Esophagus squamous epithelium (tissue), 5 donors: ENCODE results near the gene BMPR1B. TPM values are rescaled to one million over a fixed set of nuclear protein-coding genes. Genes with fewer than 3 reads are reported as not detected.

Experiments
- DNase-seq: peaks from one replicate; lab custom pipeline; 2025; lab: John Stamatoyannopoulos, UW
- H3K27ac ChIP-seq, 4 donors: fragments of 200-600 bp; sonication (generic); one replicate each; pipeline ENCODE4 v1.5.1; 2016 to 2019; ENCODE audit warnings: mild to moderate bottlenecking in 1 of 4
- H3K27me3 ChIP-seq, 4 donors: fragments of 200-600 bp; sonication (generic); 1 replicate in 3 of 4; 2 replicates in 1 of 4; pipeline versions ENCODE4 v1.5.1 to v1.6.0; 2017 to 2021; ENCODE audit warnings: antibody characterized with exemption in 1 of 4
- H3K36me3 ChIP-seq, 3 donors: fragments of 200-600 bp; sonication (generic); one replicate each; pipeline ENCODE4 v1.5.1; 2016 to 2019
- H3K4me1 ChIP-seq, 3 donors: fragments of 200-600 bp; sonication (generic); one replicate each; pipeline ENCODE4 v1.5.1; 2017 to 2019
- H3K4me3 ChIP-seq, 4 donors: fragments of 200-600 bp; sonication (generic); 1 replicate in 3 of 4; 2 replicates in 1 of 4; pipeline ENCODE4 v1.5.1; 2016 to 2019; ENCODE audit warnings: mild to moderate bottlenecking in 2 of 4, moderate library complexity in 1 of 4
- H3K9me3 ChIP-seq, 3 donors: fragments of 200-600 bp; sonication (generic); one replicate each; pipeline ENCODE4 v1.5.1; 2016 to 2019
- POLR2A ChIP-seq, 4 donors: fragments of 450-650 bp; IDR thresholded peaks; one replicate each; pipeline ENCODE4 v1.6.1; 2017; ENCODE audit warnings: antibody characterized with exemption in 4 of 4, mild to moderate bottlenecking in 4 of 4, moderate library complexity in 3 of 4
- WGBS, 2 donors: methylation state at CpG; one replicate each; pipeline ENCODE4 v1.1.5; 2018; 5-methylcytosine and 5-hydroxymethylcytosine counted together
- intact Hi-C: fragments of 100-400 bp; cut with DNase I; formaldehyde crosslinking; loops from one replicate; pipeline ENCODE4 v1.15.0; 2022
- total RNA-seq, 4 donors: library from RNA; depleted of rRNA; stranded (reverse); fragments of >200 nt; gene quantifications; one replicate each; pipeline ENCODE4 v1.1.0, GENCODE V29; 2016
- TF ChIP-seq, protein P1 (sequence below), 6 experiments: fragments of 450-650 bp in 4 of 6; fragments of 200-600 bp in 2 of 6; sonication (generic) in 2 of 6; IDR thresholded peaks; one replicate each; pipeline ENCODE4 v1.5.1; 2016 to 2019; ENCODE audit warnings: antibody characterized with exemption in 6 of 6, mild to moderate bottlenecking in 4 of 6, moderate library complexity in 4 of 6
- donor health status: DM: yes; HTN: yes; CAD: no.

The BMPR1B gene
- total RNA-seq, 4 donors from 2014 or later, result 0.09 to 0.66 (median 0.38) TPM; not detected in 1

DNA sequence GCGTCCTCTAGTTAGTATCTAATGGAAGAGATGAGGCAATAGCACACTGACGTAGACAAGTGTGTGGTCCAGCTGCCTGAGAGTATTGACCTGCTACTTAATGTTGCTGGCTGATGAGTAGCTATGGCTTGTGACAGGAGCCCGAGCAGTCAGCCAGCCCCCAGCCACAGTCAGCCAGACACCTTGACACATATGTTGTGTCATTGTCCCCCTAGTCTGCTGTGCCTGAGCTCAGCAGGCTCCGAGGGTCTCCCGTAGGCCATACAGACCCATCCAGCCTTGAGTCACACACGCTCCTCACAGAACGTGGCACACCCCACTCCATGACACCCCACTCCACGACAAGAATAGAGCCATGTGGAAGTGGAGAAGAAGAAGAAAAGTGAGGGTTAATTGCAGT is 428.9 kb downstream of the BMPR1B start:
- DNase-seq, result no peak
- Histone ChIP-seq H3K4me3 (no peak overlapping the region), H3K36me3 (no peaks in the 10 kb centered on the region), H3K9me3 (no peaks in the 10 kb centered on the region), H3K4me1 (no peaks in the 10 kb centered on the region), H3K27ac (no peak overlapping the region), H3K27me3 (no peaks in the 10 kb centered on the region)
- intact Hi-C loops, result no loop called here
- no peak for TF ChIP-seq POLR2A (IDR thresholded peaks at IDR 0.05)
- TF ChIP-seq, protein P1, sequence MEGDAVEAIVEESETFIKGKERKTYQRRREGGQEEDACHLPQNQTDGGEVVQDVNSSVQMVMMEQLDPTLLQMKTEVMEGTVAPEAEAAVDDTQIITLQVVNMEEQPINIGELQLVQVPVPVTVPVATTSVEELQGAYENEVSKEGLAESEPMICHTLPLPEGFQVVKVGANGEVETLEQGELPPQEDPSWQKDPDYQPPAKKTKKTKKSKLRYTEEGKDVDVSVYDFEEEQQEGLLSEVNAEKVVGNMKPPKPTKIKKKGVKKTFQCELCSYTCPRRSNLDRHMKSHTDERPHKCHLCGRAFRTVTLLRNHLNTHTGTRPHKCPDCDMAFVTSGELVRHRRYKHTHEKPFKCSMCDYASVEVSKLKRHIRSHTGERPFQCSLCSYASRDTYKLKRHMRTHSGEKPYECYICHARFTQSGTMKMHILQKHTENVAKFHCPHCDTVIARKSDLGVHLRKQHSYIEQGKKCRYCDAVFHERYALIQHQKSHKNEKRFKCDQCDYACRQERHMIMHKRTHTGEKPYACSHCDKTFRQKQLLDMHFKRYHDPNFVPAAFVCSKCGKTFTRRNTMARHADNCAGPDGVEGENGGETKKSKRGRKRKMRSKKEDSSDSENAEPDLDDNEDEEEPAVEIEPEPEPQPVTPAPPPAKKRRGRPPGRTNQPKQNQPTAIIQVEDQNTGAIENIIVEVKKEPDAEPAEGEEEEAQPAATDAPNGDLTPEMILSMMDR (IDR thresholded peaks at IDR 0.05), result no peak
- WGBS, 2 donors, result 78 to 84% methylated on average over 5 to 6 of the region's 8 CpGs

DNA sequence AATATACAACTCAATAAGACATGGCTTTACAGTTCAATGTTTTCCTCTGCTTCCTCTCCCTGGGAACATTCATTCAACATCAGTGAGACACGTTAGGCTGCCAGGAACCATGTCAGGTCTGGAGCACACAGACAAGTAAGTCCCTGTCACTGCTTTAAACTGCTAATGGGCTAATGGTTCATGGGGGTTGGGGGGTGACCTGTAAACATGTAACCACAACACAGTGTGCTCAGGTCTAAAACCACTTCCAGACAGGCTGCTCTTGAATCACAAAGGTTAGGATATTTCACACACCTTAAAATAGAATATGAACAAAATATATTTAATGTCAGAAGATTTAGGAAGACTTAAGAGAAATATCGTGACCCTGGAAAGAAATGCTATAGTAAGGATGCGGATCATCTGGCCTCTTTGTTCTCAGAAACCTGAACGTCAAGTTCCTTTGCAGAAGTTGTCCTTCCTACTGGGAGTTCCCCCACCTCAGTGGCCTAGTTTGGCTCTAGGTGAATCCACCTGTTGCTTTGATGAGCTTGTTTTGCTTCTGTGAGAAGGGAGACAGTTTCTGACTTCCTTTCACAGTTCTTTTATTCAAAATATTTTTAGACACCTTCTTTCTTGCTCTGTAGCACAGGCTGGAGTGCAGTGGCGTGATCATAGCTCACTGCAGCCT is 431.1 kb downstream of the BMPR1B start:
- Histone ChIP-seq H3K36me3 (no peaks in the 10 kb centered on the region), H3K4me3 (no peak overlapping the region), H3K4me1 (no peaks in the 10 kb centered on the region), H3K9me3 (no peaks in the 10 kb centered on the region), H3K27ac (no peak overlapping the region), H3K27me3 (no peaks in the 10 kb centered on the region)
- intact Hi-C loops, result no loop called here
- TF ChIP-seq, protein P1 (IDR thresholded peaks at IDR 0.05), result no peak
- no peak for TF ChIP-seq POLR2A (IDR thresholded peaks at IDR 0.05)
- DNase-seq, result no peak
- WGBS, 2 donors, result 27 to 51% methylated on average over 4 to 5 of the region's 5 CpGs

- Histone ChIP-seq H3K4me1 (no peaks in the 10 kb centered on the region), H3K9me3 (no peaks in the 10 kb centered on the region), H3K36me3 (no peaks in the 10 kb centered on the region), H3K4me3 (no peak overlapping the region), H3K27ac (no peak overlapping the region), H3K27me3 (no peaks in the 10 kb centered on the region)
- 29 to 46% methylated on average over 4 to 5 of the region's 9 CpGs for WGBS, 2 donors
- DNase-seq, result no peak
- TF ChIP-seq POLR2A (IDR thresholded peaks at IDR 0.05), result no peak
- TF ChIP-seq, protein P1 (IDR thresholded peaks at IDR 0.05), result no peak
- intact Hi-C loops, result no loop called here
Measured at GRCh38 chr4:95190751-95191436, 433.1 kb downstream of the BMPR1B start.

DNA sequence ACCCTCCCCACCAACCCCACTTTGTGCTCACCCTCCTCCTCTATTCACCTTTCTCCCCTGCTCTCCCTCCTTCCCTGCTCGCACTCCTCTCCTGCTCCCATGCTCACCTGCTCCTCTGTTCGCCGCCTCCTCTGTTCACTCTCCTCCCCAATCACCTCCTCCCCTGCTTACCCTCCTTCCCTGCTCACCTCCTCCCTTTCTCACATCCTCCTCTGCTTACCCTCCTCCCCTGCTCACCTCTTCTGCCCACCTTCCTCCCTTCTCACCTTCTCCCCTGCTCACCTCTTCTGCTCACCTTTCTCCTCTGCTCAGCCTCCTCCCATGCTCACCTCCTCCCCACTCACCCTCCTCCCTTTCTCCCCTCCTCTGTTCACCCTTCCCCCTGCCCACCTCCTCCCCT is 433.8 kb downstream of the BMPR1B start:
- H3K4me3 ChIP-seq, result no peak overlapping the region
- H3K9me3 ChIP-seq, result no peaks in the 10 kb centered on the region
- H3K4me1 ChIP-seq, result no peaks in the 10 kb centered on the region
- H3K27ac ChIP-seq, result no peak overlapping the region
- no peaks in the 10 kb centered on the region for H3K36me3 ChIP-seq
- WGBS, 2 donors, result 71 to 75% methylated on average over 3 of the region's 3 CpGs
- no peak for DNase-seq
- intact Hi-C loops, result no loop called here
- TF ChIP-seq, protein P1 (IDR thresholded peaks at IDR 0.05), result no peak
- no peak for TF ChIP-seq POLR2A (IDR thresholded peaks at IDR 0.05)
- no peaks in the 10 kb centered on the region for H3K27me3 ChIP-seq
